ENCODE measurements around the gene DGCR2. TPM values are rescaled to one million over a fixed set of nuclear protein-coding genes. Genes with fewer than 3 reads are reported as not detected.
A peak's percentile ranks its signal among the peaks of the same experiment; 100 is the strongest.

DGCR2 gene
- total RNA-seq, 1 experiment from 2014 or later, result 62.2 TPM

GRCh38 chr22:19043121-19044085 is 78.8 kb downstream of the DGCR2 start:
- H3K4me3 ChIP-seq, result no peak overlapping the region
- DNase-seq (ENCODE audit: low read depth in 1 of 2, low spot score in 2 of 2), result no peak
- H3K36me3 ChIP-seq, result peaks cover 91% of the 10 kb centered on the region
- no peaks in the 10 kb centered on the region for H3K4me1 ChIP-seq (replicated peaks)
- H3K9me3 ChIP-seq (replicated peaks), result no peaks in the 10 kb centered on the region
- H3K27ac ChIP-seq, result no peak overlapping the region
- H3K27me3 ChIP-seq (replicated peaks), result no peaks in the 10 kb centered on the region

- H3K27me3 ChIP-seq (replicated peaks), result no peaks in the 10 kb centered on the region
- no peak for DNase-seq (ENCODE audit: low read depth in 1 of 2, low spot score in 2 of 2)
- H3K4me3 ChIP-seq, result no peak overlapping the region
- H3K4me1 ChIP-seq (replicated peaks), result no peaks in the 10 kb centered on the region
- H3K36me3 ChIP-seq, result peaks cover 85% of the 10 kb centered on the region
- H3K9me3 ChIP-seq (replicated peaks), result no peaks in the 10 kb centered on the region
- no peak overlapping the region for H3K27ac ChIP-seq
These were observed 79.7 kb downstream of the DGCR2 start for GRCh38 chr22:19042285-19043120.

- H3K9me3 ChIP-seq (replicated peaks), result no peaks in the 10 kb centered on the region
These were observed 80.5 kb downstream of the DGCR2 start for GRCh38 chr22:19041704-19042074.

GRCh38 chr22:19040888-19041703 is 81.1 kb downstream of the DGCR2 start:
- no peaks in the 10 kb centered on the region for H3K9me3 ChIP-seq (replicated peaks)
- H3K4me1 ChIP-seq (replicated peaks), result no peaks in the 10 kb centered on the region
- no peak overlapping the region for H3K27ac ChIP-seq
- no peak for DNase-seq (ENCODE audit: low read depth in 1 of 2, low spot score in 2 of 2)
- no peaks in the 10 kb centered on the region for H3K27me3 ChIP-seq (replicated peaks)
- no peak overlapping the region for H3K4me3 ChIP-seq
- H3K36me3 ChIP-seq, result peaks cover 71% of the 10 kb centered on the region

More at GRCh38 chr22:19041704-19042074, 80.5 kb downstream of the DGCR2 start:
- Histone ChIP-seq H3K4me3 (no peak overlapping the region), H3K27ac (no peak overlapping the region), H3K27me3 (replicated peaks) (no peaks in the 10 kb centered on the region), H3K36me3 (peaks cover 77% of the 10 kb centered on the region), H3K4me1 (replicated peaks) (no peaks in the 10 kb centered on the region)
- DNase-seq (ENCODE audit: low read depth in 1 of 2, low spot score in 2 of 2), result no peak

- H3K4me3 ChIP-seq, result no peak overlapping the region
- peaks cover 64% of the 10 kb centered on the region for H3K36me3 ChIP-seq
These were observed 81.8 kb downstream of the DGCR2 start for GRCh38 chr22:19040391-19040861.

GRCh38 chr22:19039796-19040280 is 82.4 kb downstream of the DGCR2 start:
- H3K27me3 ChIP-seq (replicated peaks), result no peaks in the 10 kb centered on the region
- no peak for DNase-seq (ENCODE audit: low read depth in 1 of 2, low spot score in 2 of 2)
- no peaks in the 10 kb centered on the region for H3K4me1 ChIP-seq (replicated peaks)
- peaks cover 58% of the 10 kb centered on the region for H3K36me3 ChIP-seq
- H3K4me3 ChIP-seq, result no peak overlapping the region
- H3K27ac ChIP-seq, result no peak overlapping the region
- H3K9me3 ChIP-seq (replicated peaks), result no peaks in the 10 kb centered on the region

More at GRCh38 chr22:19040391-19040861, 81.8 kb downstream of the DGCR2 start:
- H3K27ac ChIP-seq, result no peak overlapping the region
- H3K9me3 ChIP-seq (replicated peaks), result no peaks in the 10 kb centered on the region
- H3K27me3 ChIP-seq (replicated peaks), result no peaks in the 10 kb centered on the region
- DNase-seq (ENCODE audit: low read depth in 1 of 2, low spot score in 2 of 2), result no peak
- H3K4me1 ChIP-seq (replicated peaks), result no peaks in the 10 kb centered on the region

GRCh38 chr22:19039448-19039780 is 82.8 kb downstream of the DGCR2 start:
- Histone ChIP-seq H3K4me1 (replicated peaks) (no peaks in the 10 kb centered on the region), H3K4me3 (no peak overlapping the region), H3K27ac (no peak overlapping the region), H3K36me3 (peaks cover 54% of the 10 kb centered on the region), H3K9me3 (replicated peaks) (no peaks in the 10 kb centered on the region), H3K27me3 (replicated peaks) (no peaks in the 10 kb centered on the region)
- no peak for DNase-seq (ENCODE audit: low read depth in 1 of 2, low spot score in 2 of 2)

- Histone ChIP-seq H3K4me1 (replicated peaks) (no peaks in the 10 kb centered on the region), H3K4me3 (no peak overlapping the region), H3K36me3 (peaks cover 49% of the 10 kb centered on the region), H3K9me3 (replicated peaks) (no peaks in the 10 kb centered on the region), H3K27me3 (replicated peaks) (no peaks in the 10 kb centered on the region), H3K27ac (no peak overlapping the region)
- DNase-seq (ENCODE audit: low read depth in 1 of 2, low spot score in 2 of 2), result no peak
These were observed 83.3 kb downstream of the DGCR2 start for GRCh38 chr22:19038728-19039447.

GRCh38 chr22:19038164-19038546 is 84.1 kb downstream of the DGCR2 start:
- DNase-seq (ENCODE audit: low read depth in 1 of 2, low spot score in 2 of 2), result no peak
- Histone ChIP-seq H3K9me3 (replicated peaks) (no peaks in the 10 kb centered on the region), H3K4me1 (replicated peaks) (no peaks in the 10 kb centered on the region), H3K27me3 (replicated peaks) (no peaks in the 10 kb centered on the region), H3K36me3 (peaks cover 42% of the 10 kb centered on the region), H3K4me3 (no peak overlapping the region), H3K27ac (no peak overlapping the region)

GRCh38 chr22:19037282-19038163 is 84.7 kb downstream of the DGCR2 start:
- DNase-seq (ENCODE audit: low read depth in 1 of 2, low spot score in 2 of 2), result peak in 1 of 2 experiments; percentile 34
- H3K4me3 ChIP-seq, result no peak overlapping the region
- H3K9me3 ChIP-seq (replicated peaks), result no peaks in the 10 kb centered on the region
- H3K27ac ChIP-seq, result no peak overlapping the region
- peaks cover 35% of the 10 kb centered on the region for H3K36me3 ChIP-seq
- H3K27me3 ChIP-seq (replicated peaks), result no peaks in the 10 kb centered on the region
- H3K4me1 ChIP-seq (replicated peaks), result no peaks in the 10 kb centered on the region

- peaks cover 27% of the 10 kb centered on the region for H3K36me3 ChIP-seq
- peak in 1 of 2 experiments; percentile 39 for DNase-seq (ENCODE audit: low read depth in 1 of 2, low spot score in 2 of 2)
- no peaks in the 10 kb centered on the region for H3K9me3 ChIP-seq (replicated peaks)
- H3K27ac ChIP-seq, result no peak overlapping the region
- no peaks in the 10 kb centered on the region for H3K27me3 ChIP-seq (replicated peaks)
- H3K4me3 ChIP-seq, result no peak overlapping the region
- no peaks in the 10 kb centered on the region for H3K4me1 ChIP-seq (replicated peaks)
These were observed 85.5 kb downstream of the DGCR2 start for GRCh38 chr22:19036523-19037273.

GRCh38 chr22:19036229-19036522 is 86.0 kb downstream of the DGCR2 start:
- Histone ChIP-seq H3K27ac (no peak overlapping the region), H3K4me3 (no peak overlapping the region), H3K4me1 (replicated peaks) (no peaks in the 10 kb centered on the region), H3K27me3 (replicated peaks) (no peaks in the 10 kb centered on the region), H3K9me3 (replicated peaks) (no peaks in the 10 kb centered on the region), H3K36me3 (peaks cover 22% of the 10 kb centered on the region)
- no peak for DNase-seq (ENCODE audit: low read depth in 1 of 2, low spot score in 2 of 2)

Data from SJSA1 (cell line).